NCI-H2196 treated with DMSO at 0.1 percent for 48 hours (cell line): ENCODE results near the gene HYDIN.
"Not testable (repeated sequence)": the region's sequence is repeated elsewhere in the genome, so short reads cannot be mapped to it uniquely, and the experiment has no call there.

ENCODE experiments used
- DNase-seq: peaks from one replicate; lab custom pipeline; 2025; ENCODE audit not compliant: unreplicated experiment; lab: John Stamatoyannopoulos, UW

The HYDIN gene

DNA sequence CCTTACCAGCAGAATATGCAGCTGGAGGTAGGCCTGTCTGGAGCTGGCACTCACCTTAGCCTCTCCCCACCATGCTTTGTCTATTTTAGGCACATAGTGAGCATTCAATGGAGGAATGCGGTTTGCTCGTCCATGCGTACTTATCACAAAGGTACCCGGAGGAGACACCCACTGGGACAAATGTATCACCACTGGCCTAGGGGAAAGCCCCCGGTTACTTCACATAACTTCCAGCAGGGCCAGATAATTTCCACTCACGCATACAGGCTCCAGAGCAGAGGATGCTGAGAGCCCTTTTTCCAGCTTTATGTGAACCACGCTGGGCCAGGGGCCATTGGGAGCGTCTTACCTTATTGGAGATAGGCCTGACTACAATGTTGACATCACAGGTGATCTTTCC lies 348.2 kb downstream of the HYDIN start:
- not testable (repeated sequence) for DNase-seq

DNA sequence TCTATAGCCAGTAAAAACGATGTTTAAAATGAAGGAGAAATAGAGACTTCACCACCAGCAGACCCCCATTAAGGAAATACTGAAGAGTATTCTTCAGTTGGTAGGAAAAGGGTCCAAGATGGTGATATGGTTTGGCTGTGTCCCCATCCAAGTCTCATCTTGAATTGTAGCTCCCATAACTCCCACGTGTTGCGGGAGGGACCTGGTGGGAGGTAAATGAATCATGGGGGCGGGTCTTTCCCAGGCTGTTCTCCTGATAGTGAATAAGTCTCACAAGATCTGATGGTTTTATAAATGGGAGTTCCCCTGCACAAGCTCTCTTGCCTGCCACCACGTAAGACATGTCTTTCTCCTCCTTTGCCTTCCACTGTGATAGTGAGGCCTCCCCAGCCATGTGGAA lies 352.6 kb downstream of the HYDIN start:
- not testable (repeated sequence) for DNase-seq

DNA sequence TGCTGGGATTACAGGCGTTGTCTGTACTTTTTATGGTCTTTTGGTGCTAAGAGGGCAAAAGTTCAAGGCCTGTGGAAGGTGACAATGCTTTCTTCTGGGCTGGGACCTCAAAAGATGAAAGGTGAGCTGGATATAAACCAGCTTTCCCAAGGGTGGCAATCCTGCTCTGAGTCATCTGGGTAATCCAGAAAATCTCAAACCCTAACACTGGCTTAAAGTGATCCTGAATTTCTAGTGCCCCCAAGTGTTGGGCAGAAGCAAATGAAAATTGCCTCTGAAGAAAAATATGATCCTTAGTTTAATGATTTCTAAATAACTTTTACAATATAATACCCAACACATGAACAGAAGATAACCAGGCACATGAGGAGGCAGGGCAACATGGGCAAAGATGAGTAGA lies 354.1 kb downstream of the HYDIN start:
- not testable (repeated sequence) for DNase-seq

DNA sequence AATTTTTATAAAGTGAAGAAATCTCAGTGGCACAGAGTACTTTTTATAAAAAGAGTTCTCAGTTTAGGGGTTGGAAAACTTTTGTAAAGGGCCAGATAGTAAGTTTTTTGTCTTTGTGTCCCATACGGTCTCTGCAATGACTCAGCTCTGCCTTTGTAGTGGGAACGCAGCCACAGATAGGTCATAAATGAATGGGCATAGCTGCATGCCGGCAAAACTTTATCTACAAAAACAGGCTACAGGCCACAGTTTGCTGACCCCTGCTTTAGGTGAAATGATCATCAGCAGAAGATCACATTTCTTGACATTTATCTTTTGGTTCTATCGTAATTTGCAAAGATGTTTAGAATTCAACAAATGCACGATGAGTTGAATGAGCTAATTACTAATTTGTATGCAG lies 365.8 kb downstream of the HYDIN start:
- DNase-seq = not testable (repeated sequence)

DNA sequence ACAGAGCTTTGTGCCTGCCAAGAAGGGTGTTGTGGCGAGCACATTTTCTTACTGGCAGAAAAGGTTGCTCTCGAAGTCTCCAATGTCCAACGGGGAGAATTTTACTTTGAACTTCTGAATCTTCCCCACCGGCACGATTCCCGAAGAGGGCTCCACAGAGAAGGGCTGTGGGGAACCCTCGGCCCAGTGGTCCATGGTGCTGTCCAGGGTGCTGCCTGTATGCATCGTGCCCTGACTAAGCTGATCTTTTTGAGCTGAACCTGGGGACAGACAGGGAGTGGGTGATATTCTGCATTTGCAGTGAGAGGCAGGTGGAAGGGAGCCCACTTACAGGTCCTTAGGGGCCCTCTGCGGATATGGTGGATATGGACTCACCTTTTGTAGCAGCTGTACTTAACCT lies 368.5 kb downstream of the HYDIN start:
- DNase-seq = not testable (repeated sequence)

DNA sequence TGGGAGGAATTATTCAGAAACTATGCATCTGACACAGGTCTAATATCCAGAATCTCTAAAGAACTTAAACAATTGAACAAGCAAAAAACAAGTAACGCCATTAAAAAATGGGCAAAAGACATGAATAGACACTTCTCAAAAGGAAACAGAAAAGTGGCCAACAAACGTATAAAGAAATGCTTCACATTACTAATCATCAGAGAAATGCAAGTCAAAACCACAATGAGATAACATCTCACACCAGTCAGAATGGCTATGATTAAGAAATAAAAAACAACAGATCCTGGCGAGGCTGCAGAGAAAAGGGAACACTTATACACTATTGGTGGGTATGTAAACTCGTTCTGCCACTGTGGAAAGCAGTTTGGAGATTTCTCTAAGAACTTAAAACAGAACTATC lies 379.2 kb downstream of the HYDIN start:
- not testable (repeated sequence) for DNase-seq

DNA sequence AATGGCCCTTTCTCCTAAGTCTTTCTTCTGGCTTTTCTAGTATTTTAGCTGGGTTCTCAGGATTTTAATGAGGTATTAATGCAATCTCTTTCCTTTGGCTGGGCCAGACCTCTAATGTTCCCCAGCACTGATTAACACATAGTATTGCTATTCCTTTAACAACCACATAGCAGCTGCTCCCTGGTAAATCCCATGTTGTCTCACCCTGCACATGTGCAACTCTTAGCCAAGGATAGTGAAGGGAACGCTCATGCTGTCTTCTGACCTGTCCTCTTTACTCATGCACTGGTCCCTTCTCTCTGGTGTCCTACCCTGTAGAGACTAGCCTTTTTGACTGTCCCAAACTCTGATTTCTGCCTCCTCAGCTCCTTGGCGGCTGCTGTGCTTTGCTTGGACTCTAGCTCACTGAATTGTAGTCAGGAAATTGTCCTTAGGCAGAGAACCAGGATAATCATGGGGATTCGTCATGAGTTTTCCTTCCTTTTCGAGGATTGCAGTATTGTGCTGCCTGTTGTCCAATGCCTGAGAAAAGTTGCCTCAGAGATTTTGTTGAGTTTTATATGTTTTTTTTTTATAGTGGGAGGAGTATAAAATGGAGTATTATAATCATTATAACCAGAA lies 406.9 kb downstream of the HYDIN start:
- DNase-seq = not testable (repeated sequence)

DNA sequence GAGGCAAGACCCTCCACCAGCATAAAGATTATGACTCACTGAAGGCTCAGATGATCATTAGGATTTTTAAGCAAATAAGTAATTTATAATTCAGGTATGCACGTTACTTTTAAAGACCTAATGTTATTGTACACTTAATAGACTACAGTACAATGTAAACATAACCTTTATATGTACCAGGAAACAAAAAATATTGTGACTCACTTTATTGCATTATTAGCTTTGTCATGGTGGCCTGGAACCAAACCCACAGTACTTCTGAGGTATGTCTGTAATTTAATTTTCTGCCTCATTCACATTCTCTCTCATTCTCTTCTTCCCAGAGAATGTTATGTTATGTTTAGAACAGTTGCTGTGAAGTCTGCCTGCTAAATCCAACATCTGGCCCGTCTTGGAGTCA lies 407.8 kb downstream of the HYDIN start:
- not testable (repeated sequence) for DNase-seq

DNA sequence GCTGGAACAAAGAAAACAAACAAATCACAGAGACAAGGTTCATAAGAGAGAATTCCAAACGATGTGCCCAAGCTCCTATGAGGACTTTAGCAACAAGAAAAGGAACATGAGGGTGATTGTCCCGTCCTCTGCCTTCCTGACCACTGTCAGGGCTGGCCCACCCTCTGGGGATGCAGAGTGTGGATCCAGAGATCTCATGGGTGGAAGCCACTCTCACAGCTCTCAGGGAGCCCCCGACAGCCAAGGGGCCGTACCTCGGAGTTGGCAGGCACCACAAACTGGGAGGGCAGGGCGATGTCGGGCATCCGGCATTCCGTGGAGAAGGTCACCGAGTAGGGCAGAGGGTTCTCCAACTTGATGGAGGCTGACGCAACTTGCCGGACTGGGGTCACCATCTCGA lies 412.4 kb downstream of the HYDIN start:
- not testable (repeated sequence) for DNase-seq

DNA sequence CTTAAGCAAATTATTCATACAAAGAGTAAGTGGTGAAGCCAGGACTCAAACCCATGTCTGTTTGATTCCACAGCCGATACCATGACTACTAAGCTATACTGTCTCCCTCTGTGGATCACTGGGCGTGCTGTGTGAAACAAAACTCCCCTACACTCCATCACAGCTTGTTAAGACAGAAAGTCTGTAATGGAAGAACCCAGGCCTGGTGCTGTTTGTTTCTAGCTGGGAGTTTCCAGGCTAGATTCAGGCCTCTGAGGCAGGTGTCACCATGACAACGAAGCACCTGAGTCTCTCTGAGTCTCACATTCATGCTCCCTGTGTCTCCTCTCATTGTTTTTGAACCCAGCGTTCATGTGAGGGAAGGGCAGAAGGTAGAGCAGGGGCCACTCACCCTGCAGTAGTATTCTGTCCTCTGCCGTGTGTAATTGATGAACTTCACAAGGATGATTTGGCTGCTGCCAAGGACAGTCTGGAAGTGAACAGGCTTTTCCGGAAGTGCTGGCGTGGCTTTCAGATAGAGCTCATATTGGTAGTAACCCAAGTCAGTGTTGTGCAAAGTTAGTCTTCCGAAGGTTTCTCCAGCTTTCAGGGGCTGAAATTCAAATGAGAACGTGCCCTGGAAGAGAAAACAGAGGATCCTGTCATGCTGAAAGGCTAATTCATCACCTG lies 421.0 kb downstream of the HYDIN start:
- DNase-seq = peak; percentile 1

DNA sequence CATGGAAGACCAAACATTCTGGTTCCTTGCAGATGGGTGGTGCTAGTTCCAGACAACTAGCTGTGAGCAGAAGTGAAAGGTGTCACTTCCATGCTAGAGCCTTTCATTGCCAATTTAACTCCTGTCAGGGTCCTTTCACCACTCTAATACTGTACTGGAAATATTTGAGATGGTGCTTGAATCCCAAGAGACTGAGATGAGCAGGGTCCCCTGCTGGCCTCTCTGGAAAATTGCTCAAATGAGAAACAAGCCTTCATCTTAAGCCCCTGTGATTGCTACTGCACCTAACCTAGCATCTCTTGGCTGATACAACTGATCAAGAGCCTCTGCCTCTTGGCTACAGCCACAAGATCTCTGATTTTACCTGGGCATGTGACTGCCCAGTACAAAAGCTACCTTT lies 422.2 kb downstream of the HYDIN start:
- no peak for DNase-seq

DNA sequence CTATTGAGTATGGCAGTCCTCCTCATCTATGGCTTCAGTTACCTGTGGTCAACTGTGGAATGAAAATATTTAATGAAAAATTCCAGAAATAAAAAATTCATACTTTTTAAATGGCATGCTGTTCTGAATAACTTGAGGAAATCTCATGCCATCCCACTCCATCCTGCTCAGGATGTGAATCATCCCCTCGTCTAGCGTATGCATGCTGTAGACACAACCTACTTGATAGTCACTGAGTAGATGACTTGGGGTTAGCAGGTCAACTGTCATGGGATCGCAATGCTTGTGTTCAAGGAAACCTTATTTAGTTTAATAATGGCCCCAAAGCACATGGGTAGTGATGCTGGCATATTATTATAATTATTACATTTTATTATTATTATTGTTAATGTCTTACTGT lies 424.7 kb downstream of the HYDIN start:
- DNase-seq = no peak

DNA sequence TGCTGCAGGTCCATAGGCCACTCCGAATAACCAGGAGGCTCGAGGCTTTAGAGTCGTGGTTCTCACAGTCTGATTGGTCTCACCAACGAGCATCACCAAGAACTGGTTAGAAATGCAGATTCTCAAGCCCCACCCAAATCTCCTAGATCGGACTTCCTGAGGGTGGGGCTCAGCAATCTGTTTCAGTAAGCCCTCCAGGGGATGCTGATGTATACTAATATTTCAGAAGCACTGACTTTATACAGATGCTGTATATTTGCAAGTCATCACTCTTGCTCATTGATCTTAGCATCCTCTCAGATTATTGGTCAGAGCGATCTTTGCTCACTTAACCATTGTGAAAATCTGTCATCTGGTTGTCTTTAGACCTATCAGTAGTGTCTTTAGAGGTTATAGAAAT lies 425.1 kb downstream of the HYDIN start:
- DNase-seq = no peak

DNA sequence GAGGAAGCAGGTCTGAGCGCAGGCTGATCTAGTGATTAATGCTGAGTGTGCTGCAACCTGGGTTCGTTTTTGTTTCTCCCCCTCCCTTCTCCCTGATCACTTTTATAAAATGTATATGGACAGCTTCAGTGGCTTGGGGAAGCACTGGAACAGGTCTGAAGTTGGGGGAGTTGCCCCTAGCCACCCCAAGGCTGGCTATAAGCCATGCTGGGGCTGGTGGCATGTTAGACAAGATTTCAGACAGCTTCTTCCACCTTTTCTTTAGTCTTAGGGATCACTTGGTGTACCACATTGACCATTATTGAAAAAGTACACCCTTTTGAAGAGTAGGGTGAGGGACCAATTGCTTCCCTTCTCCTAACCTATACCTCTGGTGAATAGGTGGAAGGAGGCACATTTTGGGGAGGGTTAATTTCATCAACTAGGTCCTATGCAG lies 425.8 kb downstream of the HYDIN start:
- DNase-seq = no peak

DNA sequence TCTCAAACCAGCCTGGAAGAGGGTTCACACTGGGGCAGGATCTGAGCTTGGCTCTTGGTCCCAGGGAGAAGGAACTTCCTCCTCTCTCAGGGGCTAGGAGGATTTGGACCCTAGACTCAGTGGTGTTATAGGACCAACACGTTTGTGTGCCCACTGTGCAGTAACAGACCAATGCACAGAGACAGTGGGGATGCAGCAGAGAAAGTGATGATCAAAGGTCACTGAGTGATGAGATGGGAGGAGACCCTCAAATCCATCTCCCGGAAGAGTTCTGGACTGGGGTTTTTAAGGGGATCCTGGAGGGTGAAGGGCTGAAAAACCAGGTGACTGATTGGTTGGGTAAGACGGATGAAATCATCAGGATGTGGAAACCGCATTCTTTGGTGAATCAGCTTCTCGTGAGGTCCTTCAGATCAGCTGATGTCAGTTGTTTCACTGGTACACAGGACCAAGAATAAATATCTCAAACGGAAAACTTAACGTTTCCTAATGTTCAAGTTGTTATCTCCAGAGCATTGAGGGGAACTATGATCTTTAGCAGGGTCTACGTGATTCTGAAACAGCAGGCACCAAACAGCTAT lies 426.3 kb downstream of the HYDIN start:
- no peak for DNase-seq

DNA sequence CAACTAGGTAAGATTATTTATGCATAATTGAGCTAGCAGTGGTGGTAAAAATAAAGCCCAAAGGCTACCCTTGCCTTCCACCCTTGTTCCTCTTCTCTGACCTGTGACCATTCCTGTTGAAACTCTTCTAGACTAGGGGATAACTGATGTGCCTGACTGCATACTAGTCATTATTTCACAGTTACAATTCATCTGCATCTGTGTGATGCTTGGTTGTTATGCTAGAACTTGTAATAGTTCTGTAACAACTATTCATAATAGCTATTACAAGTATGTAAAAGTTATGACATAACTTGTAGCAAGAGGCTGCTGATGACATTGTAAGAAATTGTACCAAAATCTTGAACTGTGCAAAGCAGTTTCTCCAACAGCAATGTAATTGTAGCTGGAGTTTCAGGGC lies 427.2 kb downstream of the HYDIN start:
- DNase-seq = no peak

DNA sequence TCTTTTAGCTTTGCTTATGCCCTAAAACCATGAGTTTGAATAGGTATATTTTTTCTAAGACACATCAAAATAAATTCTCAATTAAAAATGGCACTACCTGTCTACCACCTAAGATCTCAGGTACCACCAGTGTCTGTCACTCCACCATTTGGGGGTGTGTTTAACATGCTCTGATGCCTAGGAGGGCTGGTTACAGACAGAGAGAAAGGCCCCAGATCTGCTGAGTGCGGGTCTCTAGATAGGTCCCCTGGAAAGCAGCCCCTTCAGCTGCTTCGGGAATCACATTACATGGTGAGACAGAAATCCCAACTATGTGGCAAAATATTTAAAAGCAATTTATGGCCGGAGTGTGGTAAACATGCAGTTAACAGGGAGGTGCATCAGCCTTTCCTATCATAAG lies 428.9 kb downstream of the HYDIN start:
- DNase-seq = no peak

DNA sequence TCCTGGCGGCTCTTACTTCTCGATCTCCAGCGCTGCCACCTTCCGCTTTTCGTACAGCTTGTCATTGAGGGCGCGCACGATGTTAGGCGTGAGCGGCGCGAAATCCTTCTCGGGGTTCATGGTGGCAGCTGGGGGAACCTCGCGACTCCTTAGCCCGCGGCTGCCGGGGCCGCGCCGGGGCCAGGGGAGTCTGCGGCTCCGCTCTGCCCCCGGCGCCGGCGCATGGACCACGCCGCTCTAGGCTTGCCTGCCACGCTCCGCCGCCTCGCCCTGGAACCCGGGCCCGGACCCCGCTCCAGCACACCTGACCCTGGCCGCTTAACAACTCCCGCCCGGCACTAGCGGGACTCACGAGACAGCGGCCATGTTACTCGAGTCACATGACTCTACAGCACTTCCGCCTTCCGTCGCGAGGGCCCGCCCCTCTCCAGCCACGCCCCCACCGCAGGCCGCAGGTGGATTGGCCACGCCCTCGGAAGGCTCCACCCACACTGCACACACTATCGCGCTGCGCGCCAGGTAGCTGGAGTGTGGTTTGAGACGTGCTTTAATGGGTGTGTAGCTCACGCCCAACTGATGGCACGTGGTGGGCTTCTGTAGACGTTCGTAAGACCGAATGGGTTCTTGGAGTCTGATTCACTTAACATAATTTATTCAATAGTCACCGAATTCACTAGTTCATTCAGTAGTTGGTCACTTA lies 429.6 kb downstream of the HYDIN start, which contains the start of gene VAC14:
TSS of gene VAC14 (minus strand) at position 378 of the 700 bp plus-strand sequence. CDS start at position 120, 258 bp downstream.
- DNase-seq = peak; percentile 29

DNA sequence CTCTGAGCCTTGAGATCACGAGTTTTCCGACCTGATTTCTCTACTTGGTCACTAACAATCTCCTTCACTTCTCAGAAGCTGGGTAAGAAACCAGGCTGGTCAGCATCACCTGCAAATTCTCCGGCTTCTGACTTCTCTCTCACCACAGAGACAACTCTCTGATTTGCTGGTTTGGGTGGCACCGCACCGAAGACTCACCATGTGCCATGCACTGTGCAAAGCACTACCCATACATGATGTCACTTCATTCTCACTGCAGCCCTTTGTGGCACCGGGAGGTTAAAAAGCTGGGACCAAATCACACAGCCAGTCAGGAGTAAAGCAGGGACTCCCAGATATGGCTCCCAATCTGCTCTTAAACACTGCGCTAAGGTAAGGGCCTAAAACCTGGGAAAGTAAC lies 430.2 kb downstream of the HYDIN start:
- DNase-seq = no peak

DNA sequence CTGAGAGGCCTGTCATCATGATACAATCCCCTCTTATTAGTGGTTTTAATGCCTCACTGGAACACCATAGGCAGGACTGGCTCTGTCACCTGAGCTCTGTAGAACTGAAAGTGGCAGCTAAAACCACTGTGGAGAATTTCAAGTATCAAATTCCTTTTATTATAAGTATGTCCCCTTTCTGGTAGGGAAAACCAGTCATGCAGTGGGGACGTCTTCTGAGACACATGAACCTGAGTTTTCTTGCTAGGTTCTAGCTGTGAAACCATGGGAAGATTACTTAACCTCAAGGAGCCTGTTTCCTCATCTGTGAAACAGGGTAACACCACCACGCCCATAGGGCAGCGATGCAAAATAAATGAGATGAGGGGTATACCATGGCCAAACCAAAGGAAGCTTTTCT lies 434.2 kb downstream of the HYDIN start:
- no peak for DNase-seq

DNA sequence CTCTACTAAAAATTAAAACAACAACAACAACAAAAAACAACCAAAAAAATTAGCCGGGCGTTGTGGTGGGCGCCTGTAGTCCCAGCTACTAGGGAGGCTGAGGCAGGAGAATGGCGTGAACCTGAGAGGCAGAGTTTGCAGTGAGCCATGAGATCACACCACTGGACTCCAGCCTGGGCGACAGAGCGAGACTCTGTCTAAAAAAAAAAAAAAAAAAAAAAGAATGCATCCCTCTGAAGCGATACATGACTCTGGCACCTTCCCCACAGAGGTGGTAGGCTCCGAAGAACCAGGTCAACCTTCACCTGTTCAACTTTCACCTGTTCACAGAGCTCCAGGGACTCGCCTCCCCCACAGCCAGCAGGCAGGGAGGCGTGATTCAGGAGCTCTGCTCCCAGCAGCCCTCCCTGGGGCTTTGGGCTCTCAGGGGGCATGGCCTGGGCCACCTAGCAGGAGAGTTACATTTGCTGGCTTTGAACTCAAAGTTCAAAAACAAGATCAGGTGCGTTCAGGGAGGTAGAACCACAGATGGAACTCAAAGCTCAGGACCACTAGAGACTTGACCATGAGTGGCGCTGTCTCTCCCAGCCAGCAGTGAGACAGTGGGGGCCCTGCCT lies 435.1 kb downstream of the HYDIN start:
- no peak for DNase-seq
